Kidney (tissue), 14 donors: ENCODE measurements around the gene CTTN. TPM values are rescaled to one million over a fixed set of nuclear protein-coding genes. Genes with fewer than 3 reads are reported as not detected.

Source experiments
- DNase-seq, 5 donors: peaks; one replicate each; pipeline ENCODE4 v3.0.0-alpha.2; 2013 to 2020
- FAIRE-seq: peaks from 2 replicates; lab custom pipeline; 2012; peaks lifted over from hg19 to GRCh38; lab: Jason Lieb, UNC
- H3K27ac ChIP-seq, 2 donors: one replicate each; pipeline ENCODE4 v1.7.0; 2013; ENCODE audit warnings: low read depth in 2 of 2, low read length in 2 of 2, inconsistent platforms in 1 of 2
- H3K27me3 ChIP-seq: one replicate; pipeline ENCODE4 v1.7.1; 2013; ENCODE audit warnings: low read length, inconsistent platforms; ENCODE audit not compliant: control insufficient read depth, insufficient read depth
- H3K36me3 ChIP-seq, 3 donors: one replicate each; pipeline versions ENCODE4 v1.7.0 to v1.7.1; 2013; ENCODE audit warnings: low read length in 3 of 3, control low read depth in 1 of 3, inconsistent platforms in 1 of 3; ENCODE audit not compliant: insufficient read depth in 3 of 3, control insufficient read depth in 2 of 3
- H3K4me1 ChIP-seq, 3 donors: one replicate each; pipeline versions ENCODE4 v1.7.0 to v1.7.1; 2013; ENCODE audit warnings: low read length in 3 of 3, inconsistent platforms in 1 of 3, low read depth in 1 of 3; ENCODE audit not compliant: control insufficient read depth in 2 of 3, insufficient read depth in 2 of 3
- H3K4me3 ChIP-seq, 3 donors: one replicate each; pipeline versions ENCODE4 v1.7.0 to v1.8.1; 2013; ENCODE audit warnings: low read length in 3 of 3, control low read depth in 1 of 3, inconsistent platforms in 1 of 3
- H3K9ac ChIP-seq, 3 donors: one replicate each; pipeline versions ENCODE4 v1.7.0 to v1.7.1; 2013; ENCODE audit warnings: low read length in 3 of 3, control low read depth in 1 of 3, inconsistent platforms in 1 of 3
- H3K9me3 ChIP-seq, 3 donors: one replicate each; pipeline versions ENCODE4 v1.7.0 to v1.7.1; 2013; ENCODE audit warnings: low read length in 3 of 3, control low read depth in 1 of 3, inconsistent platforms in 1 of 3; ENCODE audit not compliant: control insufficient read depth in 2 of 3, insufficient read depth in 1 of 3
- intact Hi-C: fragments of 100-400 bp; cut with DNase I; formaldehyde crosslinking; loops from one replicate; pipeline ENCODE4 v1.11.1; 2022
- polyA plus RNA-seq: library from polyadenylated mRNA; stranded (reverse); fragments of 350-450 nt; fragmentation: Illumina TruSeq; extraction: RNeasy Lipid Tissue Mini Kit (QIAGEN cat#74804); gene quantifications from one replicate; pipeline ENCODE4 v1.2.3, GENCODE V29; 2014; ENCODE audit warnings: low read depth, low replicate concordance; ENCODE audit not compliant: insufficient read depth
- total RNA-seq: library from RNA; stranded (reverse); fragmentation: NEBNext Ultra II Directional; extraction: Animal tissue kit (Norgen Biotek cat#: 25700); gene quantifications from one replicate; pipeline ENCODE4 v1.2.1, GENCODE V29; 2021
- TF ChIP-seq, protein P1 (sequence below): IDR thresholded peaks from 3 replicates; pipeline ENCODE4 v1.5.1; 2012; ENCODE audit warnings: mild to moderate bottlenecking, moderate library complexity, borderline replicate concordance; ENCODE audit not compliant: insufficient read depth; ENCODE audit errors: extremely low read depth
- donor health status: control.
- donor health status: control.
- donor health status: control.
- donor health status: control.
- donor health status: control.
- donor health status: DM: yes; HTN: yes; CAD: no.
- donor health status: Normal renal cell carcinoma (clear cell type).

CTTN gene
- total and polyA plus RNA-seq, 2 donors from 2014 or later = 84.9 to 316 TPM

DNA sequence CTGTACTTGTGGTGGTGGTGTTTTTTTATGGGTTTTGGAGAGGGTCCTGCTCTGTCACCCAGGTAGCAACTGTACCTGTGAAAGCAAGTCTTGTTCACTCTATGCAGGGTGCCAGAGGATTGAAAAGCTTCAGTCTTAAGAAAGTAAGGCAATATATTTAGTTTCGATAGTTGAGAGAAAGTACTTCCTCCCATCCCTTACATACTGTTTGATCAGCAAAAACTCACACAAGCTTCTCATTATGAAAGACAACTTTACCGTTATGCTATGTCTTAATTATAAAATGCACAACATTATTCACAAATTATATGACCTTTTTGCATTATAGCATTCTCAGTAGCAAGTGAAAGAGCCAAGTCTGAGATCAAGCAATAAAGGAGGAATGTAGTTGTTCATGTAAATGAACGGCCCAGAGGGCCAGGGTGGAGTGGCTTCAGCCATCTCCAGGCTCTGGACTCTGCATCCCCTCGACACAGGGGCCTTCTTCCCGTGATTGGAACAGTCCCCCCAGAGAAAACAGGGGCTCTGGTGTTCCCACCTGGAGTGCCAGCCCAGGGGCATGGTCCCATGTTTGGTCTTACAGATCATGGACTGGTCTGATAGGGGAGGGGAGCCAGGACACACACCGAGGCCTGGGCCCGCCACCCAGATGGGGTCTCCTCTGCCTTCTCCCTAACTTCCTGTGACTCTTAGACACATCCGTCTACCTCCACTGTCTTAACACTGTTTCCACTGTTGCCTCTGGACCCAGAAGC, 38.7 kb upstream of the CTTN start:
- Histone ChIP-seq H3K27me3 (no peaks in the 10 kb centered on the region), H3K9me3 (no peaks in the 10 kb centered on the region), H3K36me3 (peaks cover 7 to 49% (median 30%) of the 10 kb centered on the region in 3 donors), H3K4me3 (no peak overlapping the region), H3K9ac (no peak overlapping the region), H3K27ac (no peak overlapping the region), H3K4me1 (no peaks in the 10 kb centered on the region)
- FAIRE-seq = no peak
- intact Hi-C loops = no loop called here
- no peak for DNase-seq
- TF ChIP-seq, protein P1, sequence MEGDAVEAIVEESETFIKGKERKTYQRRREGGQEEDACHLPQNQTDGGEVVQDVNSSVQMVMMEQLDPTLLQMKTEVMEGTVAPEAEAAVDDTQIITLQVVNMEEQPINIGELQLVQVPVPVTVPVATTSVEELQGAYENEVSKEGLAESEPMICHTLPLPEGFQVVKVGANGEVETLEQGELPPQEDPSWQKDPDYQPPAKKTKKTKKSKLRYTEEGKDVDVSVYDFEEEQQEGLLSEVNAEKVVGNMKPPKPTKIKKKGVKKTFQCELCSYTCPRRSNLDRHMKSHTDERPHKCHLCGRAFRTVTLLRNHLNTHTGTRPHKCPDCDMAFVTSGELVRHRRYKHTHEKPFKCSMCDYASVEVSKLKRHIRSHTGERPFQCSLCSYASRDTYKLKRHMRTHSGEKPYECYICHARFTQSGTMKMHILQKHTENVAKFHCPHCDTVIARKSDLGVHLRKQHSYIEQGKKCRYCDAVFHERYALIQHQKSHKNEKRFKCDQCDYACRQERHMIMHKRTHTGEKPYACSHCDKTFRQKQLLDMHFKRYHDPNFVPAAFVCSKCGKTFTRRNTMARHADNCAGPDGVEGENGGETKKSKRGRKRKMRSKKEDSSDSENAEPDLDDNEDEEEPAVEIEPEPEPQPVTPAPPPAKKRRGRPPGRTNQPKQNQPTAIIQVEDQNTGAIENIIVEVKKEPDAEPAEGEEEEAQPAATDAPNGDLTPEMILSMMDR = no peak

DNA sequence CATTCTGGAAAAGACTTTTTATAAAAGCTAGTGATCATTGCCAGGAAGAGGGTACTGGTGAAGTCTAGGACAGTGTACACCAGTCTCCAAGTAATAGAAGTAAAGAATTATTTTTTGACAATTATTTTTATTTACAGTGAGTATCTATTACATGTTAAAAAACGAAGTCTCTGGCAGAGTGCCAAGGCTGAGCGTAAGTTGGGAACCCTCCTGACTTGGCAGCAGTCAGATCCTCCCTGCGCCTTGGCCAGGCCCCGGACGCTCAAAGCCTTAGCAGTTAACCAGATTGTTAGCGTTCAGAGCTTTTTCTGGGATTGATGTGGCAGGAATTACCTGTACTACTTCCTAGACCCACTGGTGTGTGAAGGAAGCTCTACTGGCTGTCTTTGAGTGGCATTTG, 38.1 kb upstream of the CTTN start:
- FAIRE-seq = no peak
- Histone ChIP-seq H3K9ac (no peak overlapping the region), H3K9me3 (no peaks in the 10 kb centered on the region), H3K27me3 (no peaks in the 10 kb centered on the region), H3K4me1 (no peaks in the 10 kb centered on the region), H3K27ac (no peak overlapping the region), H3K36me3 (peaks cover 7 to 46% (median 35%) of the 10 kb centered on the region in 3 donors), H3K4me3 (no peak overlapping the region)
- intact Hi-C loops = no loop called here
- TF ChIP-seq, protein P1 = no peak
- DNase-seq = no peak

- no peaks in the 10 kb centered on the region for H3K4me1 ChIP-seq
- H3K27ac ChIP-seq = no peak overlapping the region
- H3K9ac ChIP-seq = no peak overlapping the region
- no peaks in the 10 kb centered on the region for H3K9me3 ChIP-seq
- H3K4me3 ChIP-seq = no peak overlapping the region
- intact Hi-C loops = no loop called here
- peaks cover 2 to 27% (median 22%) of the 10 kb centered on the region in 3 donors for H3K36me3 ChIP-seq
- H3K27me3 ChIP-seq = no peaks in the 10 kb centered on the region
- DNase-seq = no peak
- TF ChIP-seq, protein P1 = no peak
- FAIRE-seq = no peak
Measured at GRCh38 chr11:70364178-70364577, 34.2 kb upstream of the CTTN start.
